Heart left ventricle (tissue), 13 donors: ENCODE data around the gene ST6GALNAC2.

ENCODE experiments used
- CTCF ChIP-seq, 12 donors: fragments of 200-600 bp; sonication (generic) in 4 of 12; IDR thresholded peaks; one replicate each; pipeline versions ENCODE4 v1.5.0 to v1.8.0; 2018 to 2022; ENCODE audit warnings: antibody characterized with exemption in 12 of 12, mild to moderate bottlenecking in 5 of 12
- POLR2A ChIP-seq, 2 donors: fragments of 450-650 bp; IDR thresholded peaks; one replicate each; pipeline ENCODE4 v1.6.1; 2017; ENCODE audit warnings: antibody characterized with exemption in 2 of 2, mild to moderate bottlenecking in 2 of 2, moderate library complexity in 2 of 2
- donor health status: ischemic (EF 13 %, LVEDD 7.1; RV severe dilation, severe dysfunction).
- donor health status: DM: no; HTN: yes; CAD: no.
- donor health status: DM: no; HTN: no; CAD: no.
- donor health status: ischemic (EF 25% LVEDD 6.9; RV normal size, moderate dysfunction).
- donor health status: ischemic (EF 25% LVEDD 5.7; RV mildly dilated, moderate dysfunction).
- donor health status: ischemic (EF 35%, LVEDD 5.7; RV mildly dilated, moderate dysfunction).
- donor health status: nonischemic (EF 11% LVEDD 7.7; RV severe dilation, severe dysfunction).
- donor health status: DM: yes; HTN: yes; CAD: no.
- donor health status: PGD.
- donor health status: ischemic (EF 29% LVEDD 5.4; RV normal size, mild dysfunction).
- donor health status: nonischemic (EF 23%, LVEDD 6.1; RV moderate dilation, normal function).

GRCh38 chr17:76537288-76537577, 48.4 kb downstream of the ST6GALNAC2 start:
- no peak for TF ChIP-seq CTCF (IDR thresholded peaks at IDR 0.05)
- no peak for TF ChIP-seq POLR2A (IDR thresholded peaks at IDR 0.05)
